GM21619 (cell line): Measurements from ENCODE around the gene TLE5.

ENCODE experiments used
- ATAC-seq: cut with Tn5 transposase; IDR thresholded peaks from one replicate; pipeline ENCODE4 v1.9.1; 2021; ENCODE audit not compliant: unreplicated experiment

The TLE5 gene, protein sequence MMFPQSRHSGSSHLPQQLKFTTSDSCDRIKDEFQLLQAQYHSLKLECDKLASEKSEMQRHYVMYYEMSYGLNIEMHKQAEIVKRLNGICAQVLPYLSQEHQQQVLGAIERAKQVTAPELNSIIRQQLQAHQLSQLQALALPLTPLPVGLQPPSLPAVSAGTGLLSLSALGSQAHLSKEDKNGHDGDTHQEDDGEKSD

GRCh38 chr19:3062165-3063105 is at the start of gene TLE5:
Gene TLE5 (minus strand): TSS chr19:3062495. CDS start chr19:3062200, 295 bp downstream.
- no peak for ATAC-seq

GRCh38 chr19:3111586-3112247 is 49.4 kb upstream of the TLE5 start:
- ATAC-seq: no peak

DNA sequence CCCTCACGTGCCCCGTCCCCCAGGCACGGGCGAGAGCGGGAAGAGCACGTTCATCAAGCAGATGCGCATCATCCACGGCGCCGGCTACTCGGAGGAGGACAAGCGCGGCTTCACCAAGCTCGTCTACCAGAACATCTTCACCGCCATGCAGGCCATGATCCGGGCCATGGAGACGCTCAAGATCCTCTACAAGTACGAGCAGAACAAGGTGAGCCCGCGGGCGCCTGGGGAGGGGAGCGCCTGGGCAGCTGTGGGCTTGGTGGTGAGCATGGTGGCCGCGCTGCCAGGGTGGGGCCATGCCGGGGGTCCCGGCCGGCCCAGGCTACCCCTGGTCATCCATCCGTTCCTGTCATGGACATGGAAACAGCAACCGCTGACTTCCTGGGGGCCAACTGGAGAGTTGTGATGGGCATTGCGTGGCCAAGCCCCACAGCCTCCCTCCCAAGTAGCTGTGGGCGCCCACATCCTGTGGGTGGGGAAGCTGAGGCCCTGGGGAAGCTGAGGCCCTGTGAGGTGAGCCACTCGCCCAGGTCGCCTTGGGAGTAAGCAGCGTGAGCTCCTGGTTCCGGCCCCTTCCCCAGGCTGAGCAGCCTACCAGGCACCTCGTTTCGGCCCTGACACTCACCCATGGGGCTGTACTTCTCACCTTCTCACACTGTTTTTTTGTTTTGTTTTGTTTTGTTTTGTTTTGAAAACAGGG is 48.0 kb upstream of the TLE5 start:
- ATAC-seq: no peak

DNA sequence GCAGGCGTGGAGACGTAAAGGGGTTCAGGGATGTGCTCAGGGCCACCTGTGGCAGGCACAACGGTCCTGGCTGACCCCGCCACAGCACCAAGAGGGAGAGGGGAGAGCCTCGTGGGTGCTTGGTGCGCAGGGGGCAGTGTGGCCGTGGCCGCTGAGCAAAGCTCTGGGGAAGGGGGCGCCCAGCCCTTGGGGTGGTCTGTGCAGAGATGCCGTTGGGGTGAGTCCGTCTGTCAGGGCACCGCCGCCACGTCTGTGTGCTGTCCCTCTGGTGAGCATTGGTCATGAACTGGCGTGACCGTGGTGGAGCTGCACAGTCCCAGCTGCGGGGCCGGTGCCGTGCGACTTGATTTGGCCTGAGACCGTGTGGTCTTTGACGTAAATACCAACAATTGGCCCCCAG is 47.2 kb upstream of the TLE5 start:
- no peak for ATAC-seq

GRCh38 chr19:3108775-3109174 is 46.5 kb upstream of the TLE5 start:
- ATAC-seq: no peak

- ATAC-seq: no peak
Measured at GRCh38 chr19:3107658-3108057, 45.4 kb upstream of the TLE5 start.

- no peak for ATAC-seq
Measured at GRCh38 chr19:3106509-3107141, 44.3 kb upstream of the TLE5 start.

DNA sequence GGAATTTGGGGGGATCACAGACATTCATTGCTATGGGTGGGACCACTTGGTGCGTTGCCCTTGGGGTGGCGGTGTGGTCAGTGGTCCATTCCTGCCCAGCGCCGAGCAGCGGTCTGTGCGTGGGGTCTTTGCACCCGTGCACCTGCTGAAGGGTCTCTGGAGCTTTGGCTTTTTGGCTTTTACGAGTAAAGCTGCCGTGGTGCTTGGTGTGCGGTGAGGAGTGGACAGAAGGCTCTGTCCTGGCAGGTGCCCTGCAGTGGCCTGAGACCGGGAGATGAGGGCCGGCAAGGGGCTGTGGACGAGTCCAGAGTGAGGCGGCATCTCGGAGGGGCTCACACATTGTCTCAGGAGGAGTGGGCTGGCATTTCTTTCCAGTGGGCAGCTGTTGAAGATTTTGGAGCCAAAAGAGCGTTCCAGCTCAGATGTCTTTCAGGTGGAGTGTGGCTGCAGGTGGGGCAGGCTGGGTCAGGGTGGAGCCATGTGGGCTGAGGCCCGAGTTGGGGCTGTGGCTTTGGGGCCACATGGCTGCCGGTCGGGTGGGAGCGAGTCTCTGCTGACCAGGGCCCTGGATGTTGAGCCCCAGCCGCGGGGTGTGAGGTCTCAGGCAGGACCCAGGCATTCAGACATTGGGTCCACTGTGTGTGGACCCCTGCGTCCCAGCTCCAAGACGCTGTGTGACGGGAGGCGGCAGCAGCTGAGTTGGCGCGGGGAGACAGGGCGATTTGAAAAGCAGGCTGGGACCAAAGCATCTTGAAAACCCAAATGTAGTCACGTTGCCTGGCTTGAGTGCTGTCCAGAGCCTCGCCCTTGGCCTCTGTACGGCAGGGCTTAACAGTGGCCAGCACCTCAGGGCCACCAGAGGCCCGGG is 43.6 kb upstream of the TLE5 start:
- ATAC-seq: no peak

GRCh38 chr19:3104708-3104983 is 42.4 kb upstream of the TLE5 start:
- ATAC-seq: no peak

DNA sequence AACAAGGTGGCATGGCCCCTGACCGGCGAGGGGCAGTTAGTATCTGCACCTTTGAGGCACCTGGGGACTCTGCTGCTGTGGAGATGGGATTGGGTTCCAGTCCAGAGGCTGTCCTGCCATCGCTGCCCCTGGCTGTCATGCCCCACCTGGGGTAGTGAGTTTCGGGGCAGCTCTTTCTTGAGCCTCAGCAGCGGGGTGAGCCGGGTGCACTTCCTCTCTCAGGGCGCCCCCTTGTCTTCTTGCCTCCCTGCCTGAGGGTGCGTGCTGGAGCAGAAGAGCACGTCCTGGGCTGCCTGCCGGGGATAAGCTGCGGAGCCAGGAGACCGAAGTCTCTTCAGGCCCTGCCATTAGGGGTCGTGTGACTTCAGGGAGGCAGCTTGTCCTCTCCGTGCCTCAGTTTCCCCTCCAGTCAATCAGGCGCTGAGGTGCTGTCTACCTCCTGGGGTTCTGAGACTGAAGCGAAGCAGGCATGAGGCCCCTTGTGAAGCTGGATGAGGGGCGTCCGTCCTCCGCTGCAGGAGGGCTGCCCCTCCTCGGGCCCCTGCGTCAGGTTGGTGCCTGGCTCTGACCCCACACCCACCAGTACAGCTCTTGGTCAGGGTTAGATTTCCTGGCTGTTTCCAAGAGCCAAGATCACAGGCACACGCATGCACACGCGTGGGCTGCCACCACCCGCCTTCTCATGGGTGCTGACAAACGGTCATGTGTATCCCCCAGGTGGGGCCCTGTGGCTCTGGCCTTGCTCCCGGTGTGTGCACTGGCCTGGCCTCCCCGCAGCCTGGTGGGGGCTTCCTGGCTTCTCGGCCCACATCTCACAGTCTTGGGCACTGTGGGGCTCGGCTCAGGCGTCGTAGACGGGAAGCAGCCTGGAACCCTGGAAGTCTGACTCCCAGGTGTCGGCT is 40.2 kb upstream of the TLE5 start:
- no peak for ATAC-seq

DNA sequence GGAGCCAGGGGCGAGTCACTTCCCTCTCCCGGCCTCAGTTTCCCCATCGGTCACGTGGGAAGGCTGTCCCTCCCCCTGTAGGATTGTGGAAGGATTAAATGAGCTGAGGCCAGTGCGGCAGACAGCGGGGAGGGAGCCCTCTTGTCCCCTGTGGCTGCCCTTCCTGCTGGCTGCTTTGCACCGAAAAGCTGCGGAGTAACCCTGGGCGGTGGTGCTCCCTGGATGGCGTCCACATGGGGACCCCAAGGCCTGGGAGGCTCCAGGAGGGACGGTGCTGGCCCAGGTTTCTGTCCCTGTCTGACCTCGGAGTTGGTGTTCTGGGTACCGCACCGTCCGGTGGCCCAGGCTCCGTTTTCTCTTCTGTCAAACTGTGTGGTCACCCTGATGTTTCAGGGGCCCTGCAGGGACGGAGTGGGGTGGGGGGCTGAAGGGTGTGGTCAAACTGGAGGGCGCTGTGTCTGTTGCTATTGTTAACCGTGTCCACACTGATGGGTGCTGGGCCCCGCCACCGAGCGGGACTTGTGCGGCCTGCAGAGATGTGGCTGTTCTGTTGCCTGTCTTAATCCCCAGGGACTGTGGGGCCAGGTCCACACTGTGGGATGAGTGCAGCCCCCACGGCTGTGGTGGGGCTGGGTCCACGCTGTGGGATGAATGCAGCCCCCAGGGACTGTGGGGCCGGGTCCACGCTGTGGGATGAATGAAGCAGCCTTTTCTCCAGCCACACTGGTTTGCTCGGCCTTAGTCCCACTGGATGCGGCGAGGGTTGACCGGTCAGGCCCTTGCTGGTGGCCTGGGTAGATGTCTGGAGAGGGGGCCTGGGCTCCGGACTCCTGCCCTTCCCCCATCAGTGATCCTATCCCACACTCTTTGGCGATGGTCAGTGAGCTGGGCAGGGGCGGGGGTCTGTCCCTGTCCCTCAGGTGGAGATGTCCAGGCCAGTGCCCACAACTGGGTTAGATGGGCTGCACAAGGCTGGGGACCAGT is 38.7 kb upstream of the TLE5 start:
- ATAC-seq: no peak

DNA sequence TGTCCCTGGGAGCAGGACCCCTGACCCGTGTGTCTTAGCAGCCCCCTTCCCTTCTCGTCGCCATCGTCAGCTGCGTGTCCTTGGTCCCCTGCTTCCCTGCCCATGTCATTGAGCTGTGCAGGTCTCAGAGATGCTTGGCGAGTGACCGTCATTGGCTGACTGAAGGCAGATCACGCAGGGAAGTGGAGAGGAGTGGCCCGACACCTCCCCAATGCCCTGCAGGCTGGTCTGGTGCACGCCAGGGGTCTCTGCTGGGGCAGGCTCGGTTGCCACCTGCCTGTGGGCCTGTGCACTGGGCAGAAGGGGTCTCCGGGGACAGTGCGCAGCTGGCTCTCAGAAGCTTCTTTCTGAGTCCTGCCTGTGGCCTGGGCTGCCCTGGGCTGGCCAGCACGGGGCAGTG is 38.0 kb upstream of the TLE5 start:
- no peak for ATAC-seq

- ATAC-seq: no peak
Measured at GRCh38 chr19:3099347-3100145, 37.3 kb upstream of the TLE5 start.

DNA sequence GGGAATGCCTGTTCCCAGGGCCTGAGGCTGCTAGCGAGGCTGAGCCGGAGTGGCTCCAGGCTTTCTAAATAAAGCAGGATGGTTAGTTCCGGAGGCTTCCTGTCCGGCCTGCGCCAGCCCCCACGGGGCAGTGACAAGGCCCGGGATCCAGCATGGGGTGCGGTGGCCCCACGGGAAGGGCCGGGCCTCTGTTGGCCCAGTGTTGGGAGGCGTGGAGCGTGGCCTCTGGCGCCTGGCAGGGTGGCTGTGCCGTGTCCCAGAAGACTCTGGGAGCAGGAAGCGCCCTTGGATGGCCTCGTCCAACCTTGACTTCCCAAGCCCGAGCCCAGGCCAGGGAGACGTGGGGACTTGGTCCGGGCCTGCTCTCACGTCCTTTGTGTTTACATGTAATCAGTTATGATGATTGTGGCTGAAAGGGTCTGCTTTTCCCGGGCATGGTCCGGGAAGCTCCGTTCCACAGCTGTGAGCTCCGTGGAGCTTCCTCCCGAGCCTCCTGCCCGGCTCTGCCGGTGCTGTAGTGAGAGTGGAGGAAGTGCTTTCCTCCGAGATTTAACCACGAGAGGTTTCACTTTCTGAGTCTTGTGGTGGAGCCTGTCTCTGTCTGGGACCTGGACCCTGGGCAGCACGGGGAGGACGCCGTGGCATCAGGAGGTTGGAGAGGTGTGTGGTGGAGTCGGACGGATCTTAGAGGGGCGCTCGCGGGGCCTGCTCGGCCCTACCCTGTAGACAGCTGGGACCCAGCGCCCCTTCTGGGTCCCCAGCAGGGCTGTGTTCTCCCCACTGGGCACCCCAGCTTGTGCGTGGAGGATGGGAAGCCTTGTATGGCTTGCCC is 36.4 kb upstream of the TLE5 start:
- ATAC-seq: no peak

DNA sequence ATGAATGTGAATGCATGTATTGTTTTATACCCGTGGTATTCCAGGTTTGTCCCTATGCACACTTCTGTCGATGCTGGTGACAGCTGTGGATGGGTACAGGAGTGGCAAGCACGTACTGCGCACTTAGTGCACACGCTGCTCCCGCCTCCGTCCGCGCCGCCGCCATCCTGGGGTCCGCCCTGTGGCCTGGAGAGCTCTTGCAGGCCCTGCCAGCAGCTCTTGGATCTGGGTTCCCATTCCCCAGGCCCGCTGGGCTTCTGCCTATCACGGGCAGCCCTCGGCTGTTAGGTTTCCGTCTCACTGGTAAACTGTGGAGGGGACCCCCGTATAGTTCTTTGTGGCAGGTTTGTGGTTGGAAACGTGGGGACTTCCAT is 35.8 kb upstream of the TLE5 start:
- ATAC-seq: no peak

- no peak for ATAC-seq
Measured at GRCh38 chr19:3097442-3097871, 35.2 kb upstream of the TLE5 start.
